K562 (cell line): ENCODE measurements around the gene TMEM92. TPM values are rescaled to one million over a fixed set of nuclear protein-coding genes. Genes with fewer than 3 reads are reported as not detected.

Experiments
- ATF4 ChIP-seq: fragments of 450-650 bp; formaldehyde crosslinking; IDR thresholded peaks from 2 replicates; pipeline ENCODE4 v1.4.0; 2022; ENCODE audit warnings: mild to moderate bottlenecking, moderate library complexity
- ATF7 ChIP-seq: fragments of 450-650 bp; IDR thresholded peaks from 2 replicates; pipeline ENCODE4 v1.7.1; 2014; ENCODE audit warnings: mild to moderate bottlenecking, moderate library complexity
- BCL6 ChIP-seq: fragments of 250-450 bp; sonication (Bioruptor Pico); IDR thresholded peaks from 2 replicates; pipeline ENCODE4 v1.4.0; 2020
- EZH2 ChIP-seq: IDR thresholded peaks from 2 replicates; pipeline ENCODE4 v1.6.1; 2012; ENCODE audit warnings: low read depth, mild to moderate bottlenecking, inconsistent platforms, low read length, borderline replicate concordance
- HMG20B ChIP-seq: fragments of 250-450 bp; sonication (Bioruptor Pico); IDR thresholded peaks from 2 replicates; pipeline ENCODE4 v1.5.0; 2021; ENCODE audit warnings: mild to moderate bottlenecking
- MAFF ChIP-seq: IDR thresholded peaks from 2 replicates; pipeline ENCODE4 v1.6.1; 2012; ENCODE audit warnings: low read length, improper control_type of control experiment
- MGA ChIP-seq: fragments of 450-650 bp; IDR thresholded peaks from 2 replicates; pipeline ENCODE4 v1.6.1; 2016; ENCODE audit warnings: mild to moderate bottlenecking, moderate library complexity
- NFIX ChIP-seq: fragments of 250-450 bp; sonication (Bioruptor Pico); IDR thresholded peaks from 2 replicates; pipeline ENCODE4 v1.4.0; 2020; ENCODE audit warnings: low read depth, mild to moderate bottlenecking, moderate library complexity
- NONO ChIP-seq, 2 experiments: fragments of 200-400 bp in 1 of 2; fragments of 450-650 bp in 1 of 2; formaldehyde crosslinking in 1 of 2; IDR thresholded peaks; 2 replicates each; pipeline ENCODE4 v1.6.1; 2017; ENCODE audit warnings: low read depth in 2 of 2, mild to moderate bottlenecking in 2 of 2, moderate library complexity in 2 of 2, low read length in 1 of 2
- PHB2 ChIP-seq: fragments of 450-650 bp; IDR thresholded peaks from 2 replicates; pipeline ENCODE4 v1.6.1; 2017; ENCODE audit warnings: low read depth
- STAT5A ChIP-seq: IDR thresholded peaks from 2 replicates; pipeline ENCODE4 v1.6.1; 2012; ENCODE audit warnings: low read length, inconsistent platforms, borderline replicate concordance
- ZNF561 ChIP-seq: fragments of 450-650 bp; formaldehyde crosslinking; conservative IDR thresholded peaks from 2 replicates; pipeline ENCODE4 v1.4.0; 2020; ENCODE audit warnings: mild to moderate bottlenecking, moderate library complexity
- polyA plus RNA-seq, 8 experiments: library from polyadenylated mRNA; depleted of rRNA in 4 of 8; stranded (reverse) in 5 of 8; unstranded in 3 of 8; fragments of >200 nt; fragmentation: Nextera tagmentation in 2 of 8; fragmentation: Illumina TruSeq in 1 of 8; extraction: Ambion mirVana in 2 of 8; extraction: Trizol in 1 of 8; gene quantifications; 2 replicates each; pipeline versions ENCODE4 v1.2.1 to v1.2.3, GENCODE V29; 2011 to 2014; ENCODE audit warnings: inconsistent platforms in 1 of 8, missing spikeins in 1 of 8
- total RNA-seq, 7 experiments: library from RNA; depleted of rRNA in 6 of 7; stranded (reverse); fragments of >200 nt in 6 of 7; fragmentation: Illumina TruSeq in 2 of 7; extraction: Trizol in 2 of 7; gene quantifications; 2 replicates each; pipeline versions ENCODE4 v1.2.1 to v1.2.3, GENCODE V29; 2011 to 2021; ENCODE audit warnings: low replicate concordance in 1 of 7
- TF ChIP-seq, protein P1 (sequence below): fragments of 250-450 bp; sonication (Bioruptor Pico); IDR thresholded peaks from 2 replicates; pipeline ENCODE4 v1.5.0; 2020; ENCODE audit warnings: mild to moderate bottlenecking
- TF ChIP-seq, protein P2 (sequence below): fragments of 250-450 bp; sonication (Bioruptor Pico); IDR thresholded peaks from 2 replicates; pipeline ENCODE4 v1.8.0; 2022; ENCODE audit warnings: moderate library complexity, mild to moderate bottlenecking, inconsistent platforms

TMEM92 gene
- total and polyA plus RNA-seq, 9 of the 15 experiments (the other 6 are each of a cell fraction or from before 2014, with no cell fraction given), result 0.14 to 2.1 (median 0.40) TPM

DNA sequence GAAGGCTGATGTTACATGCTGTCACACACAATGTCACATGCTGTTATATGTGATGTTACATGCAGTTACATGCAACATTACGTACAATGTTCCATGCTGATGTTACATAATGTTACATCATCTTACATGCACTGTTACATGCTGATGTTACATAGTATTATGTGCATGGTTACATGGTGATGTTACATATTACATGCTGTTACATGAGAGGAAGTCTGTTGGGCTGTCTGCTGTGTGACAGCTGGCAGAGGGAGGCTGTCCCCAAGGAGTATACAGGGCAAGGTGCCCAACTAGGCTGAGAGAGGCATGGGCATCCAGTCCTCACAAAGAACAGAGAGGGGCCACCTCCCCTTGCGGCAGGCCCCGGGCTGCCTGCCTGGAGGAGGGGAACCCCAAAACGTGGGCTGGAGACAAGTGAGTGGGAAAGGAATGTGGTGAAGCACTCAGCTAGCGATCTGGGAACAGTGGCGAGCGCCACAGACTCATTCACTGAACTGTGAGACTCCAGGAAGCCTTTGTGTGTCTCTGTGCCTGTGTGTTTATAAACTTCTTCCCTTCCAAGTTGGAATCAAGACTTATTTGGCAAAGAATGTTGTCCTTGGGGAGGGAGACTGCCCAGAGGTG is 30.6 kb downstream of the TMEM92 start (continued):
- TF ChIP-seq, protein P1, sequence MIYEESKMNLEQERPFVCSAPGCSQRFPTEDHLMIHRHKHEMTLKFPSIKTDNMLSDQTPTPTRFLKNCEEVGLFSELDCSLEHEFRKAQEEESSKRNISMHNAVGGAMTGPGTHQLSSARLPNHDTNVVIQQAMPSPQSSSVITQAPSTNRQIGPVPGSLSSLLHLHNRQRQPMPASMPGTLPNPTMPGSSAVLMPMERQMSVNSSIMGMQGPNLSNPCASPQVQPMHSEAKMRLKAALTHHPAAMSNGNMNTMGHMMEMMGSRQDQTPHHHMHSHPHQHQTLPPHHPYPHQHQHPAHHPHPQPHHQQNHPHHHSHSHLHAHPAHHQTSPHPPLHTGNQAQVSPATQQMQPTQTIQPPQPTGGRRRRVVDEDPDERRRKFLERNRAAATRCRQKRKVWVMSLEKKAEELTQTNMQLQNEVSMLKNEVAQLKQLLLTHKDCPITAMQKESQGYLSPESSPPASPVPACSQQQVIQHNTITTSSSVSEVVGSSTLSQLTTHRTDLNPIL, result no peak
- TF ChIP-seq STAT5A, result no peak
- TF ChIP-seq HMG20B (CRISPR knock-in tag), result no peak
- TF ChIP-seq MAFF, result no peak
- TF ChIP-seq ATF7, result peak; percentile 81; the same call in 1 of the 2 replicates
- TF ChIP-seq, protein P2, sequence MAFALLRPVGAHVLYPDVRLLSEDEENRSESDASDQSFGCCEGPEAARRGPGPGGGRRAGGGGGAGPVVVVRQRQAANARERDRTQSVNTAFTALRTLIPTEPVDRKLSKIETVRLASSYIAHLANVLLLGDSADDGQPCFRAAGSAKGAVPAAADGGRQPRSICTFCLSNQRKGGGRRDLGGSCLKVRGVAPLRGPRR (CRISPR knock-in tag), result no peak
- no peak for TF ChIP-seq PHB2
- TF ChIP-seq ATF4 (CRISPR knock-in tag), result peak; percentile 89
- no peak for TF ChIP-seq EZH2
- TF ChIP-seq ZNF561 (CRISPR knock-in tag), result no peak
- TF ChIP-seq BCL6 (CRISPR knock-in tag), result 0 out of 2 replicates have a peak, but pooled peaks have one; percentile 25
- no peak for TF ChIP-seq NFIX
- TF ChIP-seq NONO (IDR thresholded peaks at IDR 0.05; ENCODE audit: low read depth in 2 of 2, low read length in 1 of 2), result no peak
- no peak for TF ChIP-seq MGA
